ENCODE data around the gene ANGEL2. TPM values are rescaled to one million over a fixed set of nuclear protein-coding genes. Genes with fewer than 3 reads are reported as not detected.
"Not testable (repeated sequence)": the region's sequence is repeated elsewhere in the genome, so short reads cannot be mapped to it uniquely, and the experiment has no call there.

The ANGEL2 gene
- polyA plus RNA-seq, 4 donors: 5.7 to 32.2 (median 9.9) TPM

- Histone ChIP-seq H3K9me3 (ENCODE audit: control insufficient read depth in 2 of 2, insufficient read depth in 1 of 2, low read depth in 1 of 2, low read length in 1 of 2) (no peaks in the 10 kb centered on the region), H3K27me3 (ENCODE audit: control insufficient read depth in 3 of 3, insufficient read depth in 3 of 3, low read length in 3 of 3) (no peaks in the 10 kb centered on the region), H3K27ac (ENCODE audit: low read depth in 1 of 3, low read length in 2 of 3) (no peak overlapping the region), H3K36me3 (ENCODE audit: control insufficient read depth in 3 of 3, insufficient read depth in 2 of 3, low read depth in 1 of 3, low read length in 3 of 3) (peaks cover 0 to 11% (median 0%) of the 10 kb centered on the region in 3 donors), H3K4me3 (ENCODE audit: low read depth in 1 of 3, low read length in 3 of 3) (no peak overlapping the region), H3K4me1 (ENCODE audit: control insufficient read depth in 3 of 3, insufficient read depth in 2 of 3, low read depth in 1 of 3, low read length in 2 of 3) (no peaks in the 10 kb centered on the region)
- FAIRE-seq: no peak
- WGBS, 3 donors: 88 to 90% (median 89%) methylated on average over 5 of the region's 5 CpGs
- no peak for DNase-seq
Observed at GRCh38 chr1:212966616-212967015, 49.1 kb downstream of the ANGEL2 start.

GRCh38 chr1:212964993-212965392 lies 50.7 kb downstream of the ANGEL2 start:
- 67 to 89% (median 85%) methylated on average over 1 of the region's 1 CpG for WGBS, 3 donors
- not testable (repeated sequence) for H3K4me1 ChIP-seq (ENCODE audit: control insufficient read depth in 3 of 3, insufficient read depth in 2 of 3, low read depth in 1 of 3, low read length in 2 of 3); FAIRE-seq; H3K27ac ChIP-seq (ENCODE audit: low read depth in 1 of 3, low read length in 2 of 3); H3K27me3 ChIP-seq (ENCODE audit: control insufficient read depth in 3 of 3, insufficient read depth in 3 of 3, low read length in 3 of 3); H3K4me3 ChIP-seq (ENCODE audit: low read depth in 1 of 3, low read length in 3 of 3); H3K9me3 ChIP-seq (ENCODE audit: control insufficient read depth in 2 of 2, insufficient read depth in 1 of 2, low read depth in 1 of 2, low read length in 1 of 2)
- peak in 1 of 2 donors; percentile 17 for DNase-seq
- H3K36me3 ChIP-seq (ENCODE audit: control insufficient read depth in 3 of 3, insufficient read depth in 2 of 3, low read depth in 1 of 3, low read length in 3 of 3): peaks cover 0 to 14% (median 0%) of the 10 kb centered on the region in 3 donors

GRCh38 chr1:212964102-212964501 lies 51.6 kb downstream of the ANGEL2 start:
- no peaks in the 10 kb centered on the region for H3K9me3 ChIP-seq (ENCODE audit: control insufficient read depth in 2 of 2, insufficient read depth in 1 of 2, low read depth in 1 of 2, low read length in 1 of 2)
- WGBS, 3 donors: 87 to 94% (median 92%) methylated on average over 6 of the region's 6 CpGs
- no peak overlapping the region for H3K4me3 ChIP-seq (ENCODE audit: low read depth in 1 of 3, low read length in 3 of 3)
- H3K4me1 ChIP-seq (ENCODE audit: control insufficient read depth in 3 of 3, insufficient read depth in 2 of 3, low read depth in 1 of 3, low read length in 2 of 3): no peaks in the 10 kb centered on the region
- FAIRE-seq (no peak), DNase-seq (no peak)
- no peaks in the 10 kb centered on the region for H3K27me3 ChIP-seq (ENCODE audit: control insufficient read depth in 3 of 3, insufficient read depth in 3 of 3, low read length in 3 of 3)
- H3K27ac ChIP-seq (ENCODE audit: low read depth in 1 of 3, low read length in 2 of 3): no peak overlapping the region
- peaks cover 0 to 18% (median 0%) of the 10 kb centered on the region in 3 donors for H3K36me3 ChIP-seq (ENCODE audit: control insufficient read depth in 3 of 3, insufficient read depth in 2 of 3, low read depth in 1 of 3, low read length in 3 of 3)

- Histone ChIP-seq H3K9me3 (ENCODE audit: control insufficient read depth in 2 of 2, insufficient read depth in 1 of 2, low read depth in 1 of 2, low read length in 1 of 2) (no peaks in the 10 kb centered on the region), H3K4me1 (ENCODE audit: control insufficient read depth in 3 of 3, insufficient read depth in 2 of 3, low read depth in 1 of 3, low read length in 2 of 3) (no peaks in the 10 kb centered on the region), H3K27me3 (ENCODE audit: control insufficient read depth in 3 of 3, insufficient read depth in 3 of 3, low read length in 3 of 3) (no peaks in the 10 kb centered on the region), H3K4me3 (ENCODE audit: low read depth in 1 of 3, low read length in 3 of 3) (no peak overlapping the region), H3K27ac (ENCODE audit: low read depth in 1 of 3, low read length in 2 of 3) (no peak overlapping the region), H3K36me3 (ENCODE audit: control insufficient read depth in 3 of 3, insufficient read depth in 2 of 3, low read depth in 1 of 3, low read length in 3 of 3) (peaks cover 0 to 16% (median 0%) of the 10 kb centered on the region in 3 donors)
- FAIRE-seq (no peak), DNase-seq (no peak)
- 89 to 92% (median 90%) methylated on average over 5 of the region's 5 CpGs for WGBS, 3 donors
Observed at GRCh38 chr1:212962509-212962908, 53.2 kb downstream of the ANGEL2 start.

- no peaks in the 10 kb centered on the region for H3K9me3 ChIP-seq (ENCODE audit: control insufficient read depth in 2 of 2, insufficient read depth in 1 of 2, low read depth in 1 of 2, low read length in 1 of 2)
- FAIRE-seq (no peak), DNase-seq (no peak)
- H3K4me3 ChIP-seq (ENCODE audit: low read depth in 1 of 3, low read length in 3 of 3): no peak overlapping the region
- no peak overlapping the region for H3K27ac ChIP-seq (ENCODE audit: low read depth in 1 of 3, low read length in 2 of 3)
- WGBS, 3 donors: 95 to 97% (median 97%) methylated on average over 6 of the region's 6 CpGs
- H3K4me1 ChIP-seq (ENCODE audit: control insufficient read depth in 3 of 3, insufficient read depth in 2 of 3, low read depth in 1 of 3, low read length in 2 of 3): no peaks in the 10 kb centered on the region
- no peaks in the 10 kb centered on the region for H3K27me3 ChIP-seq (ENCODE audit: control insufficient read depth in 3 of 3, insufficient read depth in 3 of 3, low read length in 3 of 3)
- peaks cover 0 to 13% (median 0%) of the 10 kb centered on the region in 3 donors for H3K36me3 ChIP-seq (ENCODE audit: control insufficient read depth in 3 of 3, insufficient read depth in 2 of 3, low read depth in 1 of 3, low read length in 3 of 3)
Observed at GRCh38 chr1:212960932-212961331, 54.7 kb downstream of the ANGEL2 start.

- no peaks in the 10 kb centered on the region for H3K4me1 ChIP-seq (ENCODE audit: control insufficient read depth in 3 of 3, insufficient read depth in 2 of 3, low read depth in 1 of 3, low read length in 2 of 3)
- H3K9me3 ChIP-seq (ENCODE audit: control insufficient read depth in 2 of 2, insufficient read depth in 1 of 2, low read depth in 1 of 2, low read length in 1 of 2): no peaks in the 10 kb centered on the region
- 81 to 93% (median 83%) methylated on average over 16 to 18 of the region's 18 CpGs for WGBS, 3 donors
- H3K27ac ChIP-seq (ENCODE audit: low read depth in 1 of 3, low read length in 2 of 3): no peak overlapping the region
- no peaks in the 10 kb centered on the region for H3K27me3 ChIP-seq (ENCODE audit: control insufficient read depth in 3 of 3, insufficient read depth in 3 of 3, low read length in 3 of 3)
- FAIRE-seq (no peak), DNase-seq (no peak)
- no peak overlapping the region for H3K4me3 ChIP-seq (ENCODE audit: low read depth in 1 of 3, low read length in 3 of 3)
- H3K36me3 ChIP-seq (ENCODE audit: control insufficient read depth in 3 of 3, insufficient read depth in 2 of 3, low read depth in 1 of 3, low read length in 3 of 3): peaks cover 0 to 15% (median 0%) of the 10 kb centered on the region in 3 donors
Observed at GRCh38 chr1:212959266-212960220, 56.1 kb downstream of the ANGEL2 start.

GRCh38 chr1:212958175-212958574 lies 57.5 kb downstream of the ANGEL2 start:
- FAIRE-seq: no peak
- WGBS, 3 donors: 67 to 84% (median 67%) methylated on average over 10 of the region's 10 CpGs
- no peaks in the 10 kb centered on the region for H3K27me3 ChIP-seq (ENCODE audit: control insufficient read depth in 3 of 3, insufficient read depth in 3 of 3, low read length in 3 of 3)
- H3K4me3 ChIP-seq (ENCODE audit: low read depth in 1 of 3, low read length in 3 of 3): no peak overlapping the region
- no peaks in the 10 kb centered on the region for H3K9me3 ChIP-seq (ENCODE audit: control insufficient read depth in 2 of 2, insufficient read depth in 1 of 2, low read depth in 1 of 2, low read length in 1 of 2)
- no peaks in the 10 kb centered on the region for H3K4me1 ChIP-seq (ENCODE audit: control insufficient read depth in 3 of 3, insufficient read depth in 2 of 3, low read depth in 1 of 3, low read length in 2 of 3)
- no peak for DNase-seq
- H3K27ac ChIP-seq (ENCODE audit: low read depth in 1 of 3, low read length in 2 of 3): no peak overlapping the region
- H3K36me3 ChIP-seq (ENCODE audit: control insufficient read depth in 3 of 3, insufficient read depth in 2 of 3, low read depth in 1 of 3, low read length in 3 of 3): peaks cover 0 to 15% (median 0%) of the 10 kb centered on the region in 3 donors

- no peak overlapping the region for H3K27ac ChIP-seq (ENCODE audit: low read depth in 1 of 3, low read length in 2 of 3)
- no peaks in the 10 kb centered on the region for H3K4me1 ChIP-seq (ENCODE audit: control insufficient read depth in 3 of 3, insufficient read depth in 2 of 3, low read depth in 1 of 3, low read length in 2 of 3)
- H3K9me3 ChIP-seq (ENCODE audit: control insufficient read depth in 2 of 2, insufficient read depth in 1 of 2, low read depth in 1 of 2, low read length in 1 of 2): no peaks in the 10 kb centered on the region
- WGBS, 3 donors: 92 to 97% (median 96%) methylated on average over 6 of the region's 6 CpGs
- H3K36me3 ChIP-seq (ENCODE audit: control insufficient read depth in 3 of 3, insufficient read depth in 2 of 3, low read depth in 1 of 3, low read length in 3 of 3): peaks cover 0 to 15% (median 0%) of the 10 kb centered on the region in 3 donors
- FAIRE-seq (no peak), DNase-seq (no peak)
- H3K27me3 ChIP-seq (ENCODE audit: control insufficient read depth in 3 of 3, insufficient read depth in 3 of 3, low read length in 3 of 3): no peaks in the 10 kb centered on the region
- H3K4me3 ChIP-seq (ENCODE audit: low read depth in 1 of 3, low read length in 3 of 3): no peak overlapping the region
Observed at GRCh38 chr1:212957546-212957945, 58.1 kb downstream of the ANGEL2 start.
